Left forelimb (tissue), 1 donor: ENCODE results near the gene CAPRIN1.

ENCODE experiments used
- DNase-seq: peaks from one replicate; pipeline ENCODE4 v3.0.0-alpha.2; 2018; ENCODE audit warnings: low spot score

The CAPRIN1 gene, protein sequence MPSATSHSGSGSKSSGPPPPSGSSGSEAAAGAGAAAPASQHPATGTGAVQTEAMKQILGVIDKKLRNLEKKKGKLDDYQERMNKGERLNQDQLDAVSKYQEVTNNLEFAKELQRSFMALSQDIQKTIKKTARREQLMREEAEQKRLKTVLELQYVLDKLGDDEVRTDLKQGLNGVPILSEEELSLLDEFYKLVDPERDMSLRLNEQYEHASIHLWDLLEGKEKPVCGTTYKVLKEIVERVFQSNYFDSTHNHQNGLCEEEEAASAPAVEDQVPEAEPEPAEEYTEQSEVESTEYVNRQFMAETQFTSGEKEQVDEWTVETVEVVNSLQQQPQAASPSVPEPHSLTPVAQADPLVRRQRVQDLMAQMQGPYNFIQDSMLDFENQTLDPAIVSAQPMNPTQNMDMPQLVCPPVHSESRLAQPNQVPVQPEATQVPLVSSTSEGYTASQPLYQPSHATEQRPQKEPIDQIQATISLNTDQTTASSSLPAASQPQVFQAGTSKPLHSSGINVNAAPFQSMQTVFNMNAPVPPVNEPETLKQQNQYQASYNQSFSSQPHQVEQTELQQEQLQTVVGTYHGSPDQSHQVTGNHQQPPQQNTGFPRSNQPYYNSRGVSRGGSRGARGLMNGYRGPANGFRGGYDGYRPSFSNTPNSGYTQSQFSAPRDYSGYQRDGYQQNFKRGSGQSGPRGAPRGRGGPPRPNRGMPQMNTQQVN

DNA sequence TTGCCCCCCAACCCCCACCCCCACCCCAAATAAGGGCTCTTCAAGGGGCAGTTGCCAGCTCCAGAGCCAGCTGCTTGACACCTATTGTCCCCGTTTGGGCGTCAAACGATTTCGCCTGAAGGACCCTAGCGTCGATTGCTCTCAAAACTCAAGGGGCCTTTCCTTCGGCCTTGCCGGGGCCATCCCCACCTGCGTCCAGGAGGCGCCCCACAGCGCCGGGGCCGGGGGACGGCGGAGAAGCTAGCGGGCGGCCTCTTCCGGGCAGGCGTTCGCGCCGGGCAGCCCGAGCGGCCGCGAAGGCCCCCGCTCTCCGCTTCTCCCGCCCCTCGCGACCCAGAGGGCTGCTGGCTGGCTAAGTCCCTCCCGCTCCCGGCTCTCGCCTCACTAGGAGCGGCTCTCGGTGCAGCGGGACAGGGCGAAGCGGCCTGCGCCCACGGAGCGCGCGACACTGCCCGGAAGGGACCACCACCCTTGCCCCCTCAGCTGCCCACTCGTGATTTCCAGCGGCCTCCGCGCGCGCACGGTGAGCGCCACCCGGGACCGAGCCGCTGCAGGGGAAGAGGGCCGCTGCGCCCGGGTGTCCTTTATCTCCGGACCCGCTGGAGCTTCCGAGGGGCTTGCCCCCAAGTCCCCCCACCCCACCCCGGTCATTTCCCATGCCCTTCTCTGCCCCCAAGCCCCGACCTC is at the start of gene CAPRIN1:
Gene CAPRIN1 (plus strand): TSS at position 383 of the 687 bp plus-strand sequence. CDS start 690 bp downstream, outside the sequence.
- peak; percentile 93 for DNase-seq

DNA sequence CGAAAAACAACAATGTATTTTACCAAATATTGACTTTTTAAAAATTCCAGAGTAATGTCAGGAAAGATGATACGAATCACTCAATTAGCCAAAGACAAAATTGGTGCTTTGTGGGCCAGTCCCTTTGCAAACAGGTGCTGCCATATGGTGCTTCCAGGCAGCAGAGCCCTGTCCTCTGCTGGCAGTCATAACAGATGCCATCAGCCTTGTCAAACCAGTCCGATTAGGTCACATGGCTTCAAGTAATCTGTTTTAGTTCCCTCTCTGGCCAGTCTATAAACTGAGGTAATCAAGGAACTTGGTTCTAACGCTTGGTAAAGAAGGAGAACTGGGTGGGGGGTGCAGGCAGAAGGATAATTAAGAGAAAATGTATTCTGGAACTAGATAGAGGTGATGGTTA is 49.1 kb upstream of the CAPRIN1 start:
- no peak for DNase-seq

DNA sequence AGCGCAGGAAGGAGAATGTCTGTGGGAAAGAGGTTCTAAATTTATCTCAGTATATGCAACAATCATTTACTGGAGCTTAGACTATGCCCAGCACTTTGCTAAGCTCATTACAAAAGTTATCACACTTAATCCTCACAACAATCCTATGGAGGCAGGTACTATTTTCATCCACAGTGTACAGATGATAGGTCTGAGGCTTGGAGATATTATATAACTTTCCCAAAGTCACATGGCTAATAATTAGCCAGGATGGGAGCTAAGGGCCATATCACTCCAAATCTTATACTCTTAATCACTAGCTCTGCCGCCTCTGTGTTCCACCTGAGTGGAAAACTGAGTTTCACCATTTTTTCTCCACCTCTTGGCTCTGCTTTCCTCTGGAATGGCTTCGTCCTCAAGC is 47.3 kb upstream of the CAPRIN1 start:
- no peak for DNase-seq

DNA sequence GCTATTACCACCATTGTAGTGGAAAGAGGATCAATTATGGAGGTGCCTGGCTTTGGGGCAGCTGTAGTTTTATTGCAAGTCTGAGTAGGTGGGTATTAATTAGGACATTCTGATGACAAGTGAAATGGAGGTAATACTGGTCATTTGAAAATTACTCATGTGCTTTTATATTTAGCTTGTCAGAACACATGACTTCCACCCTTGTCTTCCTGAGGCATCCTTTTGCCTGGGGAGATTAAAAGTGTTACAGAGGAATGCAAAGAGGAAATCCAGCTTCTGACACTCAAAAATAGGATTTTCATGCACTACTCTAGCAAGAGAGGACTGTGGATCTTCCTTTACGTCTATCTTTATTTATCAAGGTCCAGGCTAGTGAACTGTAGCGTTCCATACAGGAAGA is 44.7 kb upstream of the CAPRIN1 start:
- no peak for DNase-seq

DNA sequence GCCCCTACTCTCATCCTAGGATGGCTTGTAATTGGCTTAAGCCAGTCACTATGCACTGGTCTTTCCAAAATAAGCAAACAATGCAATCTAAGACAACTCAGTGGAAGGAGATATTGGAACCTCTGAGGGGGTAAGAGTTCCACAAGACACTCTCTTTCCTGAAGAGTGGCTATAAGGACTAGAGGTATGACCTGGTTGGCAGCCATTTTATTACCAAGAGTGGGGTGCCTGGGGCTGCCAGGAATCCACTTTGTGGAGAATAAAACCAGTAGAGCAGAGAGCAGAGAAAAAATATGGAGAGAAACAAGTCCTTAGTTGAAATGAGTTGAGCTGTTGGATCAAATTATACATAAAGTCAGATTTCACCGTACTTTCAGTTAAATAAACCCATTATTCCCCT is 38.8 kb upstream of the CAPRIN1 start:
- DNase-seq: no peak

DNA sequence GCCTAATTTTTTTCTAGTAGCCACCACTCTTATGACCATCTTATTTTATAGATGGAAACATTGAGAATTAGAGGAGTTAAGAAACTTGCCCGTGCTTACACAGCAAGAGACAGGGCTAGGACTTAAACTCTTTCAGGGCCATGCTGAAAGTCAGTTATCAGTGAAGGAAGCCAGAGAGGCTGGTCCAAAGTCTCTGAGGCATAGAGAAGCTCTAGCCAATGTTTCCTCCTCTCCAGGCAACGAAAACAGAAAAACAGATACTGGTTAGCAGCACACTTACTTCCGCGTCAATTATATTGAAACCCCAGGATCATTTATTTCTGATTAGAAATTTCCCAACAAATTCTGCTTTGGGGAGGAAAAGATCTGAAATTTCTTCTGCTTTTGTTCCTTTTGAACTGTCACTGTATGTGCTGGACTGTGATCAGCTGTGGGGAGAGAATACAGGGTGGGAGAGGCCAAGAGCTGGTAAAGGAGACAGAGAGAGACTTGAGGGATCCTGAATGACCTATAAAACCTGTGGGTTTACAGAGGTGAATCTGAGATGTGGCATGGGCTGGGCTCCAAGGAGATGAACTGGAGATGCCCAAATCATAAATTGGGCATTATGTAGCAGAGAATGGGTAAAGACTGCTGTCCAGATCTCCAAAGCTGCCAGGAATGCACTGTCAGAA is 37.5 kb upstream of the CAPRIN1 start:
- DNase-seq: no peak

DNA sequence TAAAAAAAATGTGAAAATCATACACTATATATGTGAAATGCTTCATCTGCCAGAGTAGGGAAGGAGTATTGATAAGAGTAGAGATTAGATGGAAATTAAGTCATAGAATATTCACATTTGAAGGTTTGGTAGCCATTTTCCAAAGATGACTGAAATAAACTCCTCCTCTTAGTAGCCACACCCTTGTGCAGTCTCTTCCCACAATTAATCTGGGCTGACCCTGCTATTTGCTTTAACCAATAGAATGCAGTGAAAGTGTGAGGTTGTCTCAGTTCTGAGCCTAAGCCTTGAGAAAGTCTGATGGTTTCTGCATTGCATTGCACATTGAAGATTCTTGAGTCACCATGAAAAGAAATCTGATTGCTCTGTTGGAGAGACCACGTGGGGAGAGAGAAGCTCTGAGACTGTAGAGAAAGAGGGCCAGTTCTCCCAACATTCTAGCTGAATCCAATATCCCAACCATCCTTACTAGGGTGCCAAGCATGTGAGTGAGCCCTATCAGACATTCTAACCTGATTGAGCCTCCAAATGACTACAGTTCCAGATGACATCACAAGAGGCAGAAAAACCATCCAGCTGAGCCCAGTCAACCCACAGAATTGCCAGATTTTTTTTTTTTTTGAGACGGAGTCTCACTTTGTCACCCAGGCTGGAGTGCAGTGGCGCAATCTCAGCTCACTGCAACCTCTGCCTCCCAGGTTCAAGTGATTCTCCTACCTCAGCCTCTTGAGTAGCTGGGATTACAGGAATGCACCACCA is 29.4 kb upstream of the CAPRIN1 start:
- DNase-seq: no peak

DNA sequence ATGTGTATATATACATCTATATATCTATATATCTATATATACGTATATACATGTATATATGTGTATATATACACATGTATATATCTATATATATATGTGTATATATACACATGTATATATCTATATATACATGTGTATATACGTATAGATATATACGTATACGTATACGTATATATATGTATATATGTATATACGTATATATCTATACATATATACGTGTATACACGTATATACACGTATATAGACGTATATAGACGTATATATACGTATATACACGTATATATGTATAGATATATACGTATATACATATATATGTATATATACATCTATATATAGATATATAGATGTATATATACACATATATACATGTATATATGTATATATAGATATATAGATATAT is 25.1 kb upstream of the CAPRIN1 start:
- DNase-seq: no peak

DNA sequence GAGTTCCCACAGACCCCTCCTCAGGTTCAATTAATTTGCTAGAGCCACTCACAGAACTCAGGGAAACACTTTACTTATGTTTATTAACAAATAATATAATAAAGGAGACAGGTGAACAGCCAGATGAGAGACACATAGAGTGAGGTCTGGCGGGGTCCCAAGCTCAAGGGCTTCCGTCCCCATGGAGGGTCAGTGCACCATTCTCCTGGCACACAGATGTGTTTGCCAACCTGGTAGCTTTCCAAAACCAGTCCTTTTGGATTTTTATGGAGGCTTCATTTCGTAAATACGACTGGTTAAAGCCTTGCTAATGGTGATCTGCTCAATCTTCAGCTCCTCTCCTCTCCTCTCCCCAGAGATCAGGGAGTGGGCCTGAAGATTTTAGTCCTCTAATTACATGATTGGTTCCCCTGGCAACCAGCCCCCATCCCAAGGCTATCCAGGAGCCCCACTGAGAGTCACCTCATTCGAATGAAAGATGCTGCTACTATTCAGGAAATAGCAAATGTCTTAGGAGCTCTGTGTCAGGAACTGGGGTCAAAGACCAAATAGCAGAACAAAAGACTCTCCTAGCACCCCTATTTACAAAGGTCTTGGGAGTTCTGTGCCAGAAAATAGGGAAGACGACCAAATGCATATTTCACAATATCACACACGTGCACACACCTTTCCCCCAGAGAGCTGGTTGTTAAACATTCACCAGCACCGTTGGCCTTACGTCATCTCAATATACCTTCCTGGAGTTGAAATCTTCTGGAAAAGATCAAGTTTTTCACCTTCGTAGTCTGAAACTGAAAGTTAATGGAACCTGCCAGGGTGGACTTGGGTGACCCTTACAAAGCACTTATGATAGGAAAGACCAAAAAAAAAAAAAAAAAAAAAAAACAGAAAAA is 23.8 kb upstream of the CAPRIN1 start:
- DNase-seq: no peak

DNA sequence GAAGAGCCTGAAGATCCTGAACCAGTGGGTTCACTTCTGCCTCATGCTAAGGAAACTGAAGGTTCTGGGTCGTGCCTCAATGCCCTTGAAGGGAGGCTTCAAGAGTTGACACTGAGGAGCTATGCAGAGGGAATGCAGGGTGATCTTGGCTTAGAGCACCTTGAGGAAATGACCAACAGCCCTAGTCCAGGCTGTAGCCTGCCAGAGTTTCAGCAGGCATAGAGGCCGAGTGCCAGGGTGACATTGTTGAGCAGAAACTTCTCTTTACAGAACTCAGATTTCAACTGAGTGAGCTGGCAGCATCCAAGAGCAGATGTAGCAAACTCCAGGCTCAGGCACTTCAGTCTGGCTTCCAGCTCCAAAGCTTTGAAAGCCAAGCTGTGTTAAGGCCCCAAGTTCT is 23.1 kb upstream of the CAPRIN1 start:
- DNase-seq: no peak

DNA sequence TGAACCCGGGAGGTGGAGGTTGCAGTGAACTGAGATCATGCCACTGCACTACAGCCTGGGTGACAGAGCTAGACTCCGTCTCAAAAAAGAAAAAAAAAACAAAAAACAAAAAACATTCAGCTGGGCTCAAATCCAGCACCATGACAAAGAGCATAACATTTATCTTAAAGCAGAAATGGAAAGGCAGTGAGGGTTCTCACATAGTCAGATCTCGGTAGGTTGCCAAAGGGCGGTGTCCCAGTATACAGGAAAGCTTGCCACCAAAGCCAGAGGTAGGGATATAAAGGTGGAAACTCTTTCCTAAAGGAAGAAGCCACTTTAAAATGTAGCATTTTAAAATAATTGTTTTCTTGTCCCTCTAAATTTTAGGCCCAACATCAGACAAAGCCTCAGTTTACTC is 22.4 kb upstream of the CAPRIN1 start:
- DNase-seq: no peak

DNA sequence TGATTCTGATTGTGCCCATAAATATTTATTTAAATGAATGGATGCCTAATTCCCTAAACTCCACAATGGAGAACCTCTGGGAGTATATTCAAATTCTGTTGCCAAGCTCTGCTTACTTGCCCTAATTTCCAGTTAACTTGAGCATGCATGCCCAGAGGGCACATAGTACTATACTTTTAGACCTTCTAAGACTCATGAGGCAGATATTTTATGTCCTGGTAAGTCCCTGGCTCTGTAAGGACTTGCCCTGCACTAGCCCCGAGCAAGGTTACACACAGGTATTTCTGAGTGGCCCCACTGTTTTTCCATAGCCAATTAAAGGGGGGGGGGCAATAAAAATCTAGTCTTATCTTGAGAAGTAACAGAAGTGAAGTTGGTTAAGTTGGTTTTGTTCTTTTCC is 21.1 kb upstream of the CAPRIN1 start:
- no peak for DNase-seq

DNA sequence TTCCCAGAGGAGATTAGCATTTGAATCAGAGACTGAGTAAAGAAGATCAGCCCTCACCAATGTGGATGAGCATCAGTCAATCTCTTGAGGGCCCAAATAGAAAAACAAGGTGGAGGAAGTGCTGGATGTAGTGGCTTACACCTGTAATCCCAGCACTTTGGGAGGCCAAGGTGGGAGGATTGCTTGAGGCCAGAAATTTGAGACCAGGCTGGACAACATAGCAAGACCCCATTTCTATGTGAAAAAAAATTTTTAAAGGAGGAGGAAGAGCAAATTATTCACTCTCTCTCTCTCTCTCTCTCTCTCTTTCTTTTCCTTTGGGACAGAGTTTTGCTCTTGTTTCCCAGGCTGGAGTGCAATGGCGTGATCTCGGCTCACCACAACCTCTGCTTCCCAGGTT is 18.1 kb upstream of the CAPRIN1 start:
- DNase-seq: no peak

DNA sequence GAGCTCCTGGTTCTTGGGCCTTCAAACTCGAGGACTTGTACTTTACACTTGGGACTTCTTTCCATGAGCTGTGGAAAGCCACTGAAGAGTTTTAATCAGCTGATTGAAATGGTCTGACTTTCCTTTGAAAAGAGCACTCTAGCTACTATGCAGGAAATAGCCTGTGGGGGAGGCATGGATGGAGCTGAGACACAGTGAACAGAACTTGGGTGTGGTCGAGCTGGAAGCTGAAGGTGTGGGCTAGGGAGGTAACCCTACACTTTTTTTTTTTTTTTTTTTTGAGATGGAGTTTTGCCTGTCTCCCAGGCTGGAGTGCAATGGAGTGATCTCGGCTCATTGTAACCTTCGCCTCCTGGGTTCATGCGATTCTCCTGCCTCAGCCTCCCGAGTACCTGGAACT is 17.5 kb upstream of the CAPRIN1 start:
- no peak for DNase-seq

DNA sequence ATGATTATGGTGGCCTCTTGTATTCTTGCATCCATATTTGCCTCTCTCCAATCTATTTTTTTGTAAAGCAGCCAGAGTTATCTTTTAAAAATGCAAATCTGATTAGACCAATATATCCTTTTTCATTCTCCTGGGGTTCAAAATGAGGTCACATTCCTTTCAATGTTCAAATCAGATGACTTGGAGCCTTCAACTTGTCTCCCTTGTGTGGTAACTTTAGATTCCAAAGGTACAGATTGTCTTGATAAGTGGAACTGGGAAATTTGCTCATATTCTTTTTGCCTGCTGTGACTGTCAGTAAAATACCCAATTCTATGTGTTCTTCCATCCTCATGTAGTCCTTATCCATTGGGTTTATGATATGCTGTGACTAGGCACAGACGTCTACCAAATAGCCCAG is 15.1 kb upstream of the CAPRIN1 start:
- DNase-seq: no peak

DNA sequence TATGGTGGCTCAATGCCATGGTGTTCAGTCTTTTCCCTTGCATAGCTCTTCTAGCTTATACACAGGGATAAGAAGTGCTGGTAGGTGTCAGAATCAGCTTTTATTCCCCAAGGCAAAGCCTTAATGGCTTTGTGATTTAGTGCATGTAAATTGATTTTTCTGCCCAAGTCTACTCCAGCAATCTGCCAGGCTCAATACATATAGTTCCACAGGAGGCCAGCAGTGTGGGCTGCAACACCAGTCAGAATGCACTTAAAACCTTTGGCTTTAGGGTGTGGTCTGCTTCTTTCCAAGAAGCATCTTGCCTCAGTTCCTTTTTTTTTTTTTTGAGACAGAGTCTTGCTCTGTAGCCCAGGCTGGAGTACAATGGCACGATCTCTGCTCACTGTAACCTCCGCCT is 14.5 kb upstream of the CAPRIN1 start:
- DNase-seq: no peak

DNA sequence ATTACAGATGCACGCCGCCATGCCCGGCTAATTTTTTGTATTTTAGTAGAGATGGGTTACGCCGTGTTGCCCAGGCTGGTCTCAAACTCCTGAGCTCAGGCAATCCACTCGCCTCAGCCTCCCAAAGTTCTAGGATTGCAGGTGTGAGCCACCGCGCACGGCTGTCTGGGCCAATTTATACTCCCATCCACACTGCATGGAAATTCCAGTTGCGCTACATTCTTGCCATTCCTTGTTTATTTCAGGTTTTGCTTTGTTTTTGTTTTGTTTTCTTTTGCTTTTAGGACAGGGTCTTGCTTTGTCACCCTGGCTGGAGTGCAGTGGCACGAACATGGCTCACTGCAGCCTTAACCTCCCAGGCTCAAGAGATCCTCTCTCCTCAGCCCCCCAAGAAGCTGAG is 11.0 kb upstream of the CAPRIN1 start:
- DNase-seq: no peak

DNA sequence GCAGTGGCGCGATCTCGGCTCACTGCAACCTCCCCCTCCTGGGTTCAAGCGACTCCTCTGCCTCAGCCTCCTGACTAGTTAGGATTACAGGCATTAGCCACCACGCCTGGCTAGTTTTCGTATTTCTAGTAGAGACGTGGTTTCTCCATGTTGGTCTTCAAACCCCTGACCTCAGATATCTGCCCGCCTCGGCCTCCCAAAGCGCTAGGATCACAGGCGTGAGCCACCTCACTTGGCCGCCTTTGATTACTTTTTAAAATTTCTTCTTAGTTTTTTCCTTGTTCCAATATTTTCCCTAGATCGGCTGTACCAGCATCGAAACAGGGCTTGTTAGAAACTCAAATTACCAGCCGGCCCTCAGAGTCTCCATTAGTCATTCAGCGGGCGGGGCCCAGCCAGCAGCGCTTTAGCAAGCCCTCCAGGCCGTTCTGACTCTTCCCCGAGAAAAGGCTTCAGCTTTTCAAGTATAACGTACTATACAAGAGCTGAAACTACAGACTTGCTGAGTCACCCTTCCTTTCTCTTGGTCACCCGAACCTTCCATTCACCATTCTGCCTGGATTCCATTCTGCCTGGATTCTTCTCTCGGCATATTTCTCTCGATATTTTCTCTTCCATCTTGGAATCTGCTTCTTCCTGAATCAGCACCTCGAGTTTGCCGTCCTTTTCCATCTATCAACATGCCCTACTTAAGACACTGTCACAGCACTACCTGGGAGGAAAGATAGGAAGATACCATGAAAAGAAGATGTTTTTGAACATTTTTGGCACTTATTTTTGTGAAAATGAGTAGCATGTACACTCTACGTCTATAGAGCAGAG is 6.7 kb upstream of the CAPRIN1 start:
- DNase-seq: no peak

DNA sequence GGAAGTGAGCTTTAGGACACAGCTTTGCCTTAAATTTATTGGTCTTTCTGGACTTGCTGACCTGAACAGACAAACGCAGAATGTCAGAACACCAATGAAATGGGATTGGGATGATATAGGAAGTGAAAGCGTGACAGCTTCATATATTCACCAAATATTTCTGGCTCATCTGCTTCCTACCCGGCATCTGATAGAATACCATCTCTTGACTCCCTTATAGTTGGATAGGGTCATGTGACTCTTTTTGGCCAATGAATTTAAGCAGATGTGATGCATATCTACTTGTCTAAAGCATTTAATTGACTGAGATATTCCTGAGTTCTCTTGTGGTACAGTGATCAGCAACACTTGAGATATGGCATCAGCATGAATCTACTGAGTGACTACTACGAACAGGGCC is 2.5 kb upstream of the CAPRIN1 start:
- DNase-seq: no peak
